BE2C (cell line): ENCODE data around the gene MRM2.

Source experiments
- DNase-seq: peaks from one replicate; pipeline ENCODE4 v3.0.0-alpha.2; 2020
- H3K27me3 ChIP-seq: fragments of 250-450 bp; sonication (Bioruptor Pico); 2 replicates; pipeline ENCODE4 v1.5.1; 2020; ENCODE audit warnings: mild to moderate bottlenecking
- H3K36me3 ChIP-seq: fragments of 250-450 bp; sonication (Bioruptor Pico); 2 replicates; pipeline ENCODE4 v1.5.1; 2020; ENCODE audit warnings: mild to moderate bottlenecking
- H3K4me1 ChIP-seq: fragments of 250-450 bp; sonication (Bioruptor Pico); 2 replicates; pipeline ENCODE4 v1.5.1; 2020
- H3K4me3 ChIP-seq: 2 replicates; pipeline ENCODE4 v1.5.1; 2011; ENCODE audit warnings: low read depth, low read length
- H3K9me3 ChIP-seq: fragments of 250-450 bp; sonication (Bioruptor Pico); 2 replicates; pipeline ENCODE4 v1.5.1; 2020
- TF ChIP-seq, protein P1 (sequence below): IDR thresholded peaks from 2 replicates; pipeline ENCODE4 v1.5.1; 2012; ENCODE audit warnings: mild to moderate bottlenecking, low read depth, low read length

Gene MRM2

DNA sequence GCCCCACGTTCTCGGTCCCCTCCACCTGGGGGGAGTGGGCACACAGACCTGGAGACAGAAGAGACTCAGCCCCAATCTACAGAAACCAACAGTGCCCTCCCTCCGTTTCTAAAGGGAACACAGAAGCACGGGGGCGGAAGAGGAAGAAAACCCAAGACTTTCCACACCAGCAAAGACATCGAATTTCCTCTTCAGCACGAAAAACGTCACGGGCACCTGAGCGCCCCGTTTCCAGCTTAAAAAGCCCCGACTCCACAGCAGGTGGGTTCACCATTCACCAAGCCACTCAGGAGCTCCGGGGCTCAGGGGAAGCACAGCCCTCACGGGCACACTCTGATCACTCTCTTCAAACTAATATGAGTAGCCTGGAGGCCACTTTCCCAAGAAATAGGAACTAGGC, 19.6 kb upstream of the MRM2 start:
- Histone ChIP-seq H3K36me3 (no peaks in the 10 kb centered on the region), H3K4me3 (no peak overlapping the region), H3K27me3 (no peaks in the 10 kb centered on the region), H3K9me3 (no peaks in the 10 kb centered on the region), H3K4me1 (no peaks in the 10 kb centered on the region)
- TF ChIP-seq, protein P1, sequence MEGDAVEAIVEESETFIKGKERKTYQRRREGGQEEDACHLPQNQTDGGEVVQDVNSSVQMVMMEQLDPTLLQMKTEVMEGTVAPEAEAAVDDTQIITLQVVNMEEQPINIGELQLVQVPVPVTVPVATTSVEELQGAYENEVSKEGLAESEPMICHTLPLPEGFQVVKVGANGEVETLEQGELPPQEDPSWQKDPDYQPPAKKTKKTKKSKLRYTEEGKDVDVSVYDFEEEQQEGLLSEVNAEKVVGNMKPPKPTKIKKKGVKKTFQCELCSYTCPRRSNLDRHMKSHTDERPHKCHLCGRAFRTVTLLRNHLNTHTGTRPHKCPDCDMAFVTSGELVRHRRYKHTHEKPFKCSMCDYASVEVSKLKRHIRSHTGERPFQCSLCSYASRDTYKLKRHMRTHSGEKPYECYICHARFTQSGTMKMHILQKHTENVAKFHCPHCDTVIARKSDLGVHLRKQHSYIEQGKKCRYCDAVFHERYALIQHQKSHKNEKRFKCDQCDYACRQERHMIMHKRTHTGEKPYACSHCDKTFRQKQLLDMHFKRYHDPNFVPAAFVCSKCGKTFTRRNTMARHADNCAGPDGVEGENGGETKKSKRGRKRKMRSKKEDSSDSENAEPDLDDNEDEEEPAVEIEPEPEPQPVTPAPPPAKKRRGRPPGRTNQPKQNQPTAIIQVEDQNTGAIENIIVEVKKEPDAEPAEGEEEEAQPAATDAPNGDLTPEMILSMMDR, result no peak
- no peak for DNase-seq

DNA sequence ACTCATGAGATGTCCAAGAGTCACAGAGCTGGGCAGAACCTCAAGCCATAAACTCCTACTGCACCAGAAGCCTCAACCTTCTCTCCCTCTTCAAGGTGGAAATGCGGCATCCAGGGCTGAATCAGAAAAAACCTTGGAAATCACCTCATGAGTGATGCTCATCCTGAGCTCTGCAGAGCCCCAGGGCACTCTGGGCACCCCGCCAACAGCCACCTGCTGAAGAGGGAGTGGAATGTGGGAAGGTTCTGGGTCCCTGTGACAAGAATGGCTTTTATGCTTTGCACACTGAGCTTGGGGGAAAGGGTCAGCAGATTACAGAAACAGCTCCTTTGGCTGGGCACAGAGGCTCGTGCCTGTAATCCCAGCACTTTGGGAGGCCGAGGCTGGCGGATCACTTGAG, 18.8 kb upstream of the MRM2 start:
- Histone ChIP-seq H3K4me1 (no peaks in the 10 kb centered on the region), H3K27me3 (no peaks in the 10 kb centered on the region), H3K4me3 (no peak overlapping the region), H3K36me3 (no peaks in the 10 kb centered on the region), H3K9me3 (no peaks in the 10 kb centered on the region)
- DNase-seq, result peak; percentile 86
- TF ChIP-seq, protein P1, result no peak

DNA sequence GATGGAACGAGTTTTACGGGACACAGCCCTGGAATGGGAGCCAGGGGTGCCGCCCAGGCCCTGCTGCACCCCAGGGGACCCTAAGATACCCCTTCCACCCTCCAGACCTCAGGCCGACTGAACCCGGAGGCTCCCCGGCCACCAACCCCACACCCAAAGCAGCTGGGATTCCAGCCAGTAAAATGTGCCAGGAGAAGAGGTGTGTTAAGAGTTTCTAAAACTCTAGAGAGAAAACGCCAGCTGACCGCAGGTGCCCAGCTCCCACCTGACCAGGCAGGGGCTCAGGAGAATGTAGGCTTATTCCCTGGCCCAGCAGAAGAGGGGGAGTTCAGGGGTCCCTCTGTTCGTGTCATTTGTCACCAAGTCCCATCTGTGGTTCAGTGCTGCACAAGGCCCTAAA, 17.5 kb upstream of the MRM2 start:
- DNase-seq, result no peak
- Histone ChIP-seq H3K27me3 (no peaks in the 10 kb centered on the region), H3K9me3 (no peaks in the 10 kb centered on the region), H3K4me1 (no peaks in the 10 kb centered on the region), H3K4me3 (no peak overlapping the region), H3K36me3 (no peaks in the 10 kb centered on the region; the same call in 1 of the 2 replicates)
- TF ChIP-seq, protein P1, result no peak

DNA sequence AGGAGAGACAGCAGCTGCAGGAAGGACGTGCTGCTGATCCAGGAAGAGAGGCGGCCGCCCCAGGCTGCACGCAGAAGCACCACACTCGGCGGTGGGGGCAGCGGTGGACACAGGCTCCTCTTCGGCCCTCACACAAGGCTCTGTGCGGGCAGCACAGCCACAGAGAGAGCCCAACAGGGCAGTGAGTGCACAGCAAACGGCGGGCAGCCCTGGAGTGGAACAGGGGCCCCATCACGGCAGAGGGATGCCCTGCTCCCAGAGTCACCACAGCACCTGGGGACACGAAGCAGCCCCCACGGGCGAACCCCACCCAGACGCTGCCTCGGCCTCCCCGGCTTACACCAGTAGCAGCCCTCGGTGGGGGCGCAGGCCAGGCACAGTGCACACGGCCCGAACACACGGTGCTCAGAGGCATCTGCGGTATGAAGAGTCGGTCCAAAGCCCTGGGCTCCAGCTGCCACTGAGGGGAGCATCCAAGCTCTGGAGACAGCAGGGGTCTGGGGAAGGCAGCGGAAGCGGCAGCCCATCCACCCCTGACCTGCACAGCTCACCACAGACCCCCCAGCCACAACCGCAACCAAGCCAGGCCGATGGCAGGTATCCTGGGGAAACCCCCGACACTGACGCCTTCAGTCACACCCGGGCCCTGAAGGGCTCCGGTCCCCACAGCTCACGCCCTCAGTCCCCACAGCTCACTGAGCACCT, 16.8 kb upstream of the MRM2 start:
- TF ChIP-seq, protein P1, result no peak
- H3K36me3 ChIP-seq, result no peaks in the 10 kb centered on the region; the same call in 1 of the 2 replicates
- no peaks in the 10 kb centered on the region for H3K4me1 ChIP-seq
- DNase-seq, result no peak
- H3K4me3 ChIP-seq, result no peak overlapping the region
- H3K27me3 ChIP-seq, result no peaks in the 10 kb centered on the region
- no peaks in the 10 kb centered on the region for H3K9me3 ChIP-seq

DNA sequence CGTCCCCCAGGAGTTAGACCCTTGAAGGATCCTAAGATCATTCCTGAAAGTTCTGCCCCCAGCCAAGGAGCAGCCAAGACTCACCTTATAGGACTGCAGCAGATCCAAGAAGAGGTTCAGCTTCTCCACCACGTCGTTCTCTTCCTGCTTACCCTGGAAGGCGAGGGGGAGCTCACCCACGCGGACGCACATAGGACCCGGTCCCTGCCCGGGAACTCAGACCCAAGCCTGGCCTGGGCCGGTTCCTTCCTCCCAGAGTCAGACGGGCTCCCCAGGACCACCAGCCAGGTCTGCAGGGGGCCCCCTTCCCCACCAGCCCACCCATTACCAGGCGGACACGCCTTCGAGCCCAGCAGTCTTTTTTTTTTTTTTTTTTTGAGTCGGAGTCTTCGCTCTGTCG, 15.6 kb upstream of the MRM2 start:
- H3K36me3 ChIP-seq, result no peaks in the 10 kb centered on the region; the same call in 1 of the 2 replicates
- TF ChIP-seq, protein P1, result no peak
- H3K4me3 ChIP-seq, result no peak overlapping the region
- no peaks in the 10 kb centered on the region for H3K9me3 ChIP-seq
- no peaks in the 10 kb centered on the region for H3K27me3 ChIP-seq
- DNase-seq, result no peak
- H3K4me1 ChIP-seq, result no peaks in the 10 kb centered on the region

DNA sequence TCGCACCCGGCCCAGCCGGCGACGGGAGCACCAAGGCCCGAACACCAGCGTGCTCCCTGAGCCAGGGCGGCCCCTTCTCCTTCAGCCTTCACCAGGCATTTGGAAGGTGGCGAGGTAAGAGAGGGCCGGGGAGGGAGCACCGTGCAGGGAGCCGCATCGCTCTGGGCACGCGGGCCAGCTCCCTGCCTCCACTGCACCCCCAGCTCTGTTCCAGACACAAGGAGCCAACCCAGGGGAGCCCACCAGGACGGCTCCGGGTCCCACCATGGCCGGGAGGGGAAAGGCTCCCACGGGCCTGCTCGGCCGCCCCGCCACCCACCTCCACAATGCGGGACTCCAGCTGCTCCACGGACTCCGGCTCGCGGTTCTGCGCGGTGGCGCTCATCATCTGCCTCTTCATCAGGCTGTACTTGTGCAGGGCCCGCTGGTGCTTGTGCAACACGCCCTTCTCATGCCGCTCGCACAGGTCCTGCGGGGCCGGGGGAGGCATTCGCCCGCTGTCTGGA, 15.1 kb upstream of the MRM2 start:
- DNase-seq, result no peak
- no peaks in the 10 kb centered on the region for H3K4me1 ChIP-seq
- TF ChIP-seq, protein P1, result no peak
- no peak overlapping the region for H3K4me3 ChIP-seq
- H3K27me3 ChIP-seq, result no peaks in the 10 kb centered on the region
- H3K9me3 ChIP-seq, result no peaks in the 10 kb centered on the region
- H3K36me3 ChIP-seq, result no peaks in the 10 kb centered on the region; the same call in 1 of the 2 replicates
